Mononuclear cell (primary cell): ENCODE measurements around the gene HIPK1. TPM values are rescaled to one million over a fixed set of nuclear protein-coding genes. Genes with fewer than 3 reads are reported as not detected.

Source experiments
- H3K27me3 ChIP-seq: 2 replicates; pipeline ENCODE4 v1.6.0; 2011; ENCODE audit warnings: low read length, control low read depth; ENCODE audit not compliant: insufficient read depth
- H3K4me1 ChIP-seq: 2 replicates; pipeline ENCODE4 v1.5.1; 2011; ENCODE audit warnings: mild to moderate bottlenecking, low read length, control low read depth; ENCODE audit not compliant: insufficient read depth
- H3K4me3 ChIP-seq: 2 replicates; pipeline ENCODE4 v1.5.1; 2011; ENCODE audit warnings: mild to moderate bottlenecking, low read length, moderate library complexity
- H3K9me3 ChIP-seq: 2 replicates; pipeline ENCODE4 v1.5.1; 2011; ENCODE audit warnings: low read depth, mild to moderate bottlenecking, control low read depth, low read length
- total RNA-seq: library from RNA; depleted of rRNA; stranded (reverse); fragments of >200 nt; gene quantifications from one replicate; pipeline ENCODE4 v1.2.3, GENCODE V29; 2012

Gene HIPK1
- total RNA-seq, 1 donor, result 99.5 TPM

DNA sequence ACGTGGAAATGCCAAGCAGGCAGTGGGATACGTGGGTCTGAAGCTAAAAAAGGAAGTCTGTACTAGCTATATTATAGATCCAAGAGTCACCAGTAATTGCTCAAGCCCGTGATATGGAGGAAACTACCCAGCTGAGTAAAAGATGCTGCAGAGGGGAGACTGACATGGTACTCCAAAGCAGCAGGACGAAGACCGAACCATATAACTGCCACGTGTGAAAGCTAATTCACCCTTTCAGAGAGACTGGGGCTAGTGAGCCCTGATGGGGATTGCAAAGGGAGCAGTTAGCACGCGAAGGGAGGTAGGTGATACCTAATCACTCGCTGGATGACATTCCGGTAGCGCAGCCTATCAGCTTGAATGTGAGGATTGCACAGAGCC lies 24.8 kb upstream of the HIPK1 start:
- H3K4me3 ChIP-seq, result peak overlapping the region; percentile 66
- peaks cover 51% of the 10 kb centered on the region for H3K4me1 ChIP-seq
- H3K27me3 ChIP-seq, result no peaks in the 10 kb centered on the region
- H3K9me3 ChIP-seq, result no peaks in the 10 kb centered on the region

DNA sequence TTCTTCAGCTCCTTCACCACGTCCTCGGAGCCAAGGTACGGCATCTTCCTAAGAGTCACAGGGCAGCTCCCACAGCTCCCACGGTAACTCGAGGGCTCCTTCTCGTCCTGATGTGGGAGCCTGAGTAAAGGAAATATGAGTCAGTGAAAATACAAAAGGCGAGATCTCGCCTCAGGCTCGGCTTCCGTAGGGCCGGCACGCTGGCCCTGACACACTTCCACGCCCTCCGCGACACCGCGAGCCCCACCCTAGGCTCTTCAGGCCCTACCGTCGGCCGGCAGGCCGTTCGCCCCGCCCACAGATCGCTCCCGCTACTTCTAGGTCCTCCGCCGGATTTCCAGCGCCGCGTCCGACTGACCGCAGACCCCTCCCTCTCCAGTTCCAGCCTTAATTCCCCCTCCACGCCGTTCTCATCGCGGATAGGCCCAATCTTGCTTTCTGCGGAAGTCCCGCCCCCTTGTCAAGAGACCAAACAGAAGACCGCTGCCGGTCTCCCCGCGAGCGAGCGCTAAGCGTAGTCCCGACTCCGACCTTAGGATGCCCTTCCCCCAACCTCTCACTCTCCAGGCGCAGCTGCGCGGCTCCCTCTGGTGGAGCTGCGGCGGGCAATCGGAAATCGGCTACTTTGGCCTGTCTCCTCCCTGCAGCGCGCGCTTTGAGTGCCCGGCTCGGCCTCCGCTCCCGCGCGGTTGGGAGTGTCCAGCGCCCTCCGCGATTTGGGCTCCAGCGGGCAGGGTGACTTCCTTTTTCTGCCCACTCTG lies 24.3 kb upstream of the HIPK1 start, which contains the start of the genes AP4B1 and DCLRE1B:
Gene AP4B1 (minus strand): TSS at position 126 of the 761 bp plus-strand sequence. CDS start 82 bp downstream, at position 44.
Gene DCLRE1B (plus strand): TSS at position 653 of the 761 bp plus-strand sequence. CDS start 261 bp downstream, outside the sequence.
- H3K4me3 ChIP-seq, result peak within 1 kb of the TSS; percentile 66
- H3K9me3 ChIP-seq, result no peaks in the 10 kb centered on the region
- H3K27me3 ChIP-seq, result no peaks in the 10 kb centered on the region
- peaks cover 51% of the 10 kb centered on the region for H3K4me1 ChIP-seq

DNA sequence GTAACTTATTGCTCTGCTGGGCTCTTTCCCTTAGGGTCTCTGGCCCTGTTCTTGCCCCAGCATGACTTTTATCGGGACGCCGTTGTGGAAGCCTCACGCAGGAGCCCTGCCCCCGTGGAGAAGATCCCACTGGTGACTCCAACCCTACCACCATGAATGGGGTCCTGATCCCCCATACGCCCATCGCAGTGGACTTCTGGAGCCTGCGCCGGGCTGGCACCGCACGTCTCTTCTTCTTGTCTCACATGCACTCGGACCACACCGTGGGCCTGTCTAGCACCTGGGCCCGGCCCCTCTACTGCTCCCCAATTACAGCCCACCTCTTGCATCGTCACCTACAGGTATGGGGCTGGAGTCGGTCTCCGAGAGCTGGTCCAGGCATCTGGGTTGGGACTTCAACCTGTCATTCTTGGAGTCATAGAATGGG lies 23.7 kb upstream of the HIPK1 start:
- Histone ChIP-seq H3K4me1 (peaks cover 51% of the 10 kb centered on the region), H3K9me3 (no peaks in the 10 kb centered on the region), H3K27me3 (no peaks in the 10 kb centered on the region), H3K4me3 (peak overlapping the region; percentile 66)

DNA sequence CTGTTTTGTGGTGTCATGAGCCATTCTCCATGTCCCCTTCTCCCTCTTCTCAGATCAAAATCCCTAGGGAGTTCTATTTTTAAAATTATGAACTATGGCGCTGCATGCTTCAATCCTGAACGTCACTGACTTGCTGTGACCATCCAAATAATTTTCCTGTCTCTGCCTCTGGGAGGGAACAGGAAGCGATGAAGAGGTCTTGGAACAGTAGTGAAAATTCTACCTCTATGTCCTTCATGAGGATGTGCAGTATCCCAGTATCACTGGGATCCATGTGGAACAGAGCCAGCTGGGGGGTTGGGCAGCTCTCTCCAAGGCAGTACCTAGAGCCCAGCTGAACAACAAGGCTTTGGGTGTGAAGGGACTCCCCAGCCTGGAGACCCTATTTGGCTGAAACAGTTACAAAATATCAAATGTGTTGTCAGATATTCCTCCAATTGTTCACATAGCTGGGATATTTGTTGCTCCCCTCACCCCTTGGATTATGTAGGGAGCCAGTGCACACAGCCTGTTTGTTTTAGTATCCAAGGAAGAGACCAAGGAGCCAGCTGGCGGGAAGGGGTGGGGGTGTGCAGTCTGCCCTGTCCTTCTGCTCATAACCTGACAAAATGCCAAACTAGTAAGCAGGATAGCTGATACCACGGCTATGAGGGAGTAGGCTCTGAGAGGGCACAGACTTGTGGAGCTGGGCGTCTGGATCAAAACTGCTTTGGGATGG lies 16.4 kb upstream of the HIPK1 start:
- no peaks in the 10 kb centered on the region for H3K27me3 ChIP-seq
- no peaks in the 10 kb centered on the region for H3K9me3 ChIP-seq
- no peaks in the 10 kb centered on the region for H3K4me1 ChIP-seq
- no peak overlapping the region for H3K4me3 ChIP-seq

DNA sequence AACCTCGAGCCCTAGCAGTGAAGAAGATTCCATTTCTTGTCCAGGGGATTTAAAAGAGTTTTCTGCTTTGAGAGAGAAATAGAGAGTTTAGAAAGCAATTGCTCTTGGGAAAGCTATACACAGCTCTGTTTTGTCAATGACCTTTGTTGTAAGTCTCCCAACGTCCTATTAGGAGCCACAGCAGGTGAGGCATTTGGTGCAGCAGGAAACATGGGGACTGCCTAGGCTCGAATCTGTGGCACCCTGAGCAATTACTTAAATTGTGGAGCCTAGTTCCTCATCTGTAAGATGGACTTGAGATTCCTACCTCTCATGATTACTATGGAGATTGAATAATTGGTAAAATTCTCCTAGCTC lies 15.8 kb upstream of the HIPK1 start:
- Histone ChIP-seq H3K4me3 (no peak overlapping the region), H3K27me3 (no peaks in the 10 kb centered on the region), H3K9me3 (no peaks in the 10 kb centered on the region), H3K4me1 (no peaks in the 10 kb centered on the region)

DNA sequence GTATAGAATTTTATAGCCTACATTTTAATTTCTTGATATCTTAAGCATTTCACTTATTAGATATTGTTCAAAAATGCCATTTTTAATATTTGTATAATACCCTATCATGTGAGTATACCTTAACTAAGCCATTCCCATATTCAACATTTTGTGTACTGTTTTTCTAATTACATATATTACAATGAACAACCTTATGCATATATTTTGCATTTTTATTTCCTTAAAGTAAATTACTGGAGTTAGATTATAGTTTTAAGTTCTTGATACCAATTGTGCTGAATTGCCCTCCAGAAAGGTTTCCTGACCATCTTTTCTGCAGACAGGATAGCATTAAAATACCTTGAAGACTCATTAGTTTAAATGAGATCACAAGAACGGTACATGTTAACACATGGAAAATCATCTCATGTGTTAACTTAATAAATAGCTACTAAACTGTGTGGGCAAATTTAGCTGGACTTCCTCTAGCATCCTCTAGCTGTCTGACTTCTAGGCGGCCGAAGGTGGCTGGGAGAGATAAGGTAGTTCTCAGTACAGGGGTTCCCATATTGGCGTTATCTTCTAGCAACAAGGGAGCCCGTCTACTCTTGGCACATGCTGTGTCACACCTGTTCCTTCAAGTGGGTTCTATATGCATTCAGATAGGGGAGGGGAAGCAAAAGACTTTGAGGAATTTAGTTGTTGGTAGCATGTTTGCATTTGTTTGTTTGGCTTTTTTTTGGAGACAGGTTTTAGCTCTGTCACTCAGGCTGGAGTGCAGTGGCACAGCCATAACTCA lies 15.0 kb upstream of the HIPK1 start:
- Histone ChIP-seq H3K27me3 (no peaks in the 10 kb centered on the region), H3K4me1 (no peaks in the 10 kb centered on the region), H3K9me3 (no peaks in the 10 kb centered on the region), H3K4me3 (no peak overlapping the region)

DNA sequence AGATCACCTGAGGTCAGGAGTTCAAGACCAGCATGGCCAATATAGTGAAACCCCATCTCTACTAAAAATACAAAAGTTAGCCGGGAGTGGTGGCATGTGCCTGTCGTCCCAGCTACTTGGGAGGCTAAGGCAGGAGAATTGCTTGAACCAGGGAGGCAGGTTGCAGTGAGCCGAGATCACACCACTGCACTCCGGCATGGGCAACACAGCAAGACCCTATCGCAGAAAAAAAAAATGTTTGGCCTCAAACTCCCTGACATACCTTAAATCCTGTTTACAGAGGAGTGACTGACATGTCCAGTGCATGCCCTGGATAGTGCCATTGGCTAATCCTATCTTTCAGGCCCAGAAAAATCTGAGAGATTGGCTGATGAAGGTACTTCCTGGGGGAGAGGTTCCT lies 12.2 kb upstream of the HIPK1 start:
- no peaks in the 10 kb centered on the region for H3K4me1 ChIP-seq
- no peaks in the 10 kb centered on the region for H3K9me3 ChIP-seq
- H3K4me3 ChIP-seq, result no peak overlapping the region
- no peaks in the 10 kb centered on the region for H3K27me3 ChIP-seq

DNA sequence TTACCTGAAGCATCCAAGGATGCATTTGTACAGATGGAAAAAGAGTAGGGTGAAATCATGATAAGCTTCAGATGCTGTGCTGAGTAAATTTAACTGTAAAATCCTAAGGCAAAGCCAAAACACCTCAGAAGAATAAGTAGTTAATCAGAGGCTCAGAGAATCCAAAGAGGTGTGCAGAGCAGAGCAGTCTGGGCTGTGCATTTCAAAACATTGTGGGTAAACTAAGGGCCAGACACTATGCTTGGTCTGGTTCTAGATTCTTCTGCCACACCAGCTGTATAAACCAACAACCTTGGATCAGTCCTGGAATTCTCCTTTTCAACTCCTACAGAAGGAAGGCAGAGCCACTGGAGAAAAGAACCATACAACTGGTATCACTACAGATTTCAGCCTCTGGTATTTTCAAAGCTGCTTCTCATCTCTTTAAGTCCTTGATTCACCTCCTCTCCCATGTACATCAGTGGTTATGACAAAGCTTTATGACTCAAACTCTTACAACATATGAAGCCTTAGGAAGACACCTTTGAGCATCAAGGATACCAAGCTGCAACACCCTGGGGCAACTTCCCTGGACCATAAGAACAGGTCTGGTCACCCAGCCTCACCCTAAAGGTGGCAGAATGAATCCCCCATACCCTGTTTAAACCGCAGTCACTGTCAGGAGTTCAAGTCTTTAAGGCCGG lies 11.6 kb upstream of the HIPK1 start:
- no peaks in the 10 kb centered on the region for H3K9me3 ChIP-seq
- H3K4me3 ChIP-seq, result no peak overlapping the region
- no peaks in the 10 kb centered on the region for H3K4me1 ChIP-seq
- no peaks in the 10 kb centered on the region for H3K27me3 ChIP-seq

DNA sequence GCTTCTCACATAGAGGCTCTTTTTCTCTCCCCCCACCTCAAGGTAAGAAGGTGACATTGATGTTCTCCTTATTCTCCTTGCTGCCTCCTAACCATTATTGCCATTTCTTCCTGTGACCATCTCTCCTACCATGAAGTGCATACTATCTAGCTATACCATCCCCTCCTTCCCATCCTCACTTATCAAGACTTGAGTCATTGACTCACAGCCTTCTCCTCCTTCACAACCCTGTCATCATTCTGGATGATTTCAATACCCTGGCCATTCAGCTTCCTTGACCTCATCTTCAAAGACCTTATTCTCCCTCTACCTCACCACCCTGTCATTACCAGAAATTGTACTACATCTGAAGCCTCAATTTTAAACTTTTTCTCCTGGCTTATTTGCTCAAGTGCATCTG lies 10.9 kb upstream of the HIPK1 start:
- no peaks in the 10 kb centered on the region for H3K9me3 ChIP-seq
- no peaks in the 10 kb centered on the region for H3K4me1 ChIP-seq
- no peak overlapping the region for H3K4me3 ChIP-seq
- H3K27me3 ChIP-seq, result no peaks in the 10 kb centered on the region

DNA sequence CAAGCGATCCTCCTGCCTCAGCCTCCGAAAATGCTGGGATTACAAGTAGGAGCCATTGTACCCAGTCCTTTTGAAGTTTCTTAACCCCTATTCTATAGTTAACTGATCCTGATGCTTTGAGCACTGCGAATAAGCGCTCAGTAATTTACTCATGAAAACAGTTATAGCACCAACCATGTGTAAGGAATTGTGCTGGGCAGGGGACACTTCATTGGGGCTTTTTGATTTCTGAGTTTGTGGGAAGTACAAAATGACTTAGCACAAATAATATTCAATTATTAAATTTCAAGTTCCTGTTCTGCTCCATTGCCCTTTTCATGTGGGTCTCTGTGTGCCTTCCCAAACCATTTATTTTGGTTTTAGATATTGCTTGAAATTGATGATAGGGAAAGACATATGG lies 6.2 kb upstream of the HIPK1 start:
- no peaks in the 10 kb centered on the region for H3K27me3 ChIP-seq
- no peak overlapping the region for H3K4me3 ChIP-seq
- peaks cover 10% of the 10 kb centered on the region for H3K4me1 ChIP-seq
- H3K9me3 ChIP-seq, result no peaks in the 10 kb centered on the region

DNA sequence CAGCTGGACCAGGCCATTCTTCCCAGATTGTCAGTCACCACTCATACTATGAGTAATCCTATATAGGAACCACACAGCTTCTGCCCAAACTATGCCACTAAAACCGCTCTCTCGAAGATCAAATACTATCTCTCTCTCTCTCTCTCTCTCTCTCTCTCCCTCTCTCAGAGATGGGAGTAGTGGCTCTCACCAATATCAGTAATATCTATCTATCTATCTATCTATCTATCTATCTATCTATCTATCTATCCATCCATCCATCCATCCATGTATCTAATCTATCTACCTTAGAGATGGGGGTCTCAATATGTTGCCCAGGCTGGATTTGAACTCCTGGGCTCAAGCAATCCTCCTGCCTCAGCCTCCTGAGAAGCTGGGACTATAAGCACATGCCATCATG lies 4.7 kb upstream of the HIPK1 start:
- H3K4me1 ChIP-seq, result peaks cover 20% of the 10 kb centered on the region
- no peaks in the 10 kb centered on the region for H3K27me3 ChIP-seq
- no peaks in the 10 kb centered on the region for H3K9me3 ChIP-seq
- H3K4me3 ChIP-seq, result no peak overlapping the region

DNA sequence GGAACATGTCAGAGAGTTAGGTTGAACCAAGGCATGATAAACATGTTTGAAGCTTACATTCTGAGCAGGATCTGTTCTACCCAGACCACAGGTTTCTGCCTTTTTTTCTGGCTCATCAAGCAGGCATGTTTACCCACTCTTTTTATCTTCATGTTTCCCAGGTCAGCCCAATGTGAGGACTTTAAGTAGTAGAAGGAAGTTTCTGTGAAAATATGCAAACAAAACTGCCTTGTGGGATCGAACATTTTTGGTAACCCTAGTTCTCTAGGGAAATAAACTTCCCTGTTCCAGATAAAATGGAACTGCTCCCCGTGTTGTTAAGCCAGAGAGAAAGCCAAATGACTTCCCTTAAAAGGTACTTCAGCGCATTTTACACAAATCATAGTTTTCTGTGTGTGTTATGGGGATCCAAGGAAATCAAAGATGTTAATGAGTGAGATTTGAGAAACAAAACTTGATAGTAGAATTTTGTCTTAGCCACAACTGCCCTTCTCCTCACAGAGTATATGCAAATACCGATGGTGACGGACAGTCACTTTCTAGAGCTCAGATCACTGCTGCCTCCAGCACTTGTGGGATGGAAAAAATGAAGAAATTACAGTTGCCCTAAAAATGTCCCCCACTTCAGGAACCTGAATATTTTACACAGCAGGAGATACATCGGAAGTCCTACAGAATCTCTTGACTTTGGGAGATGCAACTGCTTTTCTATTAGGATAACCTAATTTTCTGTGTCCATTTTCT lies 765 bp upstream of the HIPK1 start:
- Histone ChIP-seq H3K4me1 (peaks cover 45% of the 10 kb centered on the region), H3K9me3 (no peaks in the 10 kb centered on the region), H3K4me3 (peak overlapping the region; percentile 89), H3K27me3 (no peaks in the 10 kb centered on the region)

DNA sequence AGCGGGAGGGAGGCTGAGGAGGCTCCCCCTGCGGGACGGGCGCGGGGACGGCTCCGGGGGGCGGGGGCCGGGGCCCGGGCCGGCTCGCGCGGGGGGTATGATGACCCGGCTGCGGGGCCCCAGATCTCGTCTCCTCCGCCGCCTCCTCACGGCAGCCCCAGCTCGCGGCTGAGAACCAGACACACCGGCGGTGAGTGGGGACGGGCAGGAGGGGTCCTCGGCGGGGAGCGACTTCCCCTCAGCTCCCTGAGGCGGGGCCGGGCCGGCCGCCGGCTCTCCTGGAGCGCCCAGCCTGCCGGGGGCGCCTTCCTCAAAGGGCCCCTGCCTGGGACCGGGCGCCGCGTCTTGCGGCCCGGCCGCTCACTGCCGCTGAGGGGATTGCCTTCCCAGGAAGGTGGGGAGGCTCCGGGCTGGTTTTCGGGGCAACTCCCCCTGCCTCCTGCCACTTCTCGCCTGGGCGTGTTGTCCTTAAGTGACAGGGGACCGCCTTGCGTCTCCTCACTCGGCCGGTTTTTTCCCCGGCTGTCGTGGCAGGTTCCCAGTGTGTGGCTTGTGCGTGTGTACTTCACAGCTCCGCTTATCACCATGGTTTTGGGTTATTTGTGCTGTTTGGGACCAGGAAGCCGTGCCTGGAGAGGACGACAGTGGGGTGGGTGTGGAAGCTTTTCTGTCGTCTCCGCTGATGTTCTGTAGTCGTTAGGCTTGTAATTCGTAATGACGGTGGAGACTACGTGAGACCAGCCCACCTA lies 800 bp downstream of the HIPK1 start:
- Histone ChIP-seq H3K27me3 (no peaks in the 10 kb centered on the region), H3K9me3 (no peaks in the 10 kb centered on the region), H3K4me1 (peaks cover 53% of the 10 kb centered on the region), H3K4me3 (peak overlapping the region; percentile 89)
